HepG2 (cell line): Measurements from ENCODE around the gene S100A10. TPM values are rescaled to one million over a fixed set of nuclear protein-coding genes. Genes with fewer than 3 reads are reported as not detected.

Source experiments
- ATAC-seq: fragments of 200-7000 bp; cut with Tn5 transposase; 3 replicates; pipeline ENCODE4 v1.9.1; 2020; ENCODE audit warnings: mild to moderate bottlenecking, moderate library complexity
- BruUV-seq: library from RNA; stranded (reverse); fragments of 400-500 nt; replicated peaks from 2 replicates; lab custom pipeline; 2021; lab: Mats Ljungman, UMichigan
- CTCF ChIA-PET: fragments of 300-600 bp; formaldehyde crosslinking; extraction: SDS; loops from one replicate; lab custom pipeline; 2021; ENCODE audit warnings: low total read pairs, inconsistent platforms, low intra/inter-chr PET ratio; lab: Yijun Ruan, JAX
- POLR2A ChIA-PET: fragments of 350-600 bp; sonication (Branson Sonifier 250); formaldehyde crosslinking; loops from one replicate; lab custom pipeline; 2020; ENCODE audit warnings: antibody characterized with exemption, inconsistent platforms; lab: Yijun Ruan, JAX
- DNase-seq: peaks from one replicate; pipeline ENCODE4 v3.0.0-alpha.2; 2015; ENCODE audit warnings: low spot score
- FAIRE-seq: peaks from 3 replicates; lab custom pipeline; 2011; peaks lifted over from hg19 to GRCh38; lab: Jason Lieb, UNC
- H2AFZ ChIP-seq: one replicate; pipeline ENCODE4 v1.6.1; 2011; ENCODE audit warnings: low read length, inconsistent platforms
- H3K27ac ChIP-seq: fragments of 300-600 bp; 3 replicates; pipeline ENCODE4 v1.8.0; 2011; ENCODE audit warnings: mixed run types, mild to moderate bottlenecking, mixed read lengths, low read length, inconsistent platforms; ENCODE audit not compliant: insufficient read depth; ENCODE audit errors: extremely low read length
- H3K27me3 ChIP-seq, 2 experiments: fragments of 200-600 bp in 1 of 2; 2 replicates in 1 of 2; 3 replicates in 1 of 2; pipeline versions ENCODE4 v1.6.0 to v1.8.0; 2011; ENCODE audit warnings: low read length in 2 of 2, mild to moderate bottlenecking in 2 of 2, moderate library complexity in 2 of 2, inconsistent platforms in 1 of 2; ENCODE audit not compliant: insufficient read depth in 2 of 2, control insufficient read depth in 1 of 2
- H3K36me3 ChIP-seq, 2 experiments: fragments of 200-600 bp in 1 of 2; replicated peaks in 1 of 2; 2 replicates in 1 of 2; 3 replicates in 1 of 2; pipeline versions ENCODE4 v1.5.1 to v1.8.0; 2011; ENCODE audit warnings: low read length in 2 of 2, inconsistent platforms in 1 of 2; ENCODE audit not compliant: insufficient read depth in 2 of 2, control insufficient read depth in 1 of 2
- H3K4me1 ChIP-seq: 2 replicates; pipeline ENCODE4 v1.5.1; 2012; ENCODE audit warnings: low read length, inconsistent platforms; ENCODE audit not compliant: insufficient read depth
- H3K4me2 ChIP-seq: 2 replicates; pipeline ENCODE4 v1.6.0; 2011; ENCODE audit warnings: low read depth, low read length, inconsistent platforms
- H3K4me3 ChIP-seq, 3 experiments: fragments of 200-600 bp in 1 of 3; sonication (generic), shearing (Covaris generic) in 1 of 3; replicated peaks in 1 of 3; 2 replicates each; pipeline ENCODE4 v1.5.1; 2011 to 2016; ENCODE audit warnings: low read length in 3 of 3, inconsistent platforms in 2 of 3, low read depth in 2 of 3, mild to moderate bottlenecking in 2 of 3, control low read depth in 1 of 3, mixed read lengths in 1 of 3; ENCODE audit not compliant: insufficient read depth in 1 of 3
- H3K79me2 ChIP-seq: one replicate; pipeline ENCODE4 v1.6.1; 2011; ENCODE audit warnings: low read length, inconsistent platforms; ENCODE audit not compliant: insufficient read depth
- H3K9ac ChIP-seq: 2 replicates; pipeline ENCODE4 v1.6.0; 2011; ENCODE audit warnings: mild to moderate bottlenecking, low read depth, low read length, inconsistent platforms; ENCODE audit not compliant: insufficient read depth
- H3K9me3 ChIP-seq: 2 replicates; pipeline ENCODE4 v1.5.1; 2012; ENCODE audit warnings: mild to moderate bottlenecking, low read length
- H4K20me1 ChIP-seq: 2 replicates; pipeline ENCODE4 v1.6.0; 2011; ENCODE audit warnings: inconsistent platforms, mild to moderate bottlenecking, low read length, moderate library complexity; ENCODE audit not compliant: insufficient read depth
- ESRRA ChIP-seq: sonication (generic); formaldehyde crosslinking; IDR thresholded peaks from 2 replicates; pipeline ENCODE4 v1.5.1; 2020; ENCODE audit warnings: mild to moderate bottlenecking, low read depth, missing genetic modification reagents
- EZH2 ChIP-seq: conservative IDR thresholded peaks from 2 replicates; pipeline ENCODE4 v1.6.1; 2012; ENCODE audit warnings: mild to moderate bottlenecking, low read depth, low read length, moderate library complexity
- GTF3A ChIP-seq: sonication (generic); formaldehyde crosslinking; conservative IDR thresholded peaks from 2 replicates; pipeline ENCODE4 v1.4.0; 2020; ENCODE audit warnings: mild to moderate bottlenecking, missing genetic modification reagents
- HHEX ChIP-seq: IDR thresholded peaks from 2 replicates; pipeline ENCODE4 v1.6.1; 2016; ENCODE audit warnings: control low read depth
- NFE2L2 ChIP-seq: fragments of 150-350 bp; IDR thresholded peaks from 2 replicates; pipeline ENCODE4 v1.6.1; 2014; ENCODE audit warnings: low read length
- NFIC ChIP-seq: IDR thresholded peaks from 2 replicates; pipeline ENCODE4 v1.6.1; 2012; ENCODE audit warnings: mild to moderate bottlenecking, low read length, inconsistent platforms
- NR2C2 ChIP-seq: sonication (generic); formaldehyde crosslinking; IDR thresholded peaks from 2 replicates; pipeline ENCODE4 v1.4.0; 2020; ENCODE audit warnings: missing genetic modification reagents, mild to moderate bottlenecking, moderate library complexity, borderline replicate concordance
- PLSCR1 ChIP-seq: sonication (generic); formaldehyde crosslinking; IDR thresholded peaks from 2 replicates; pipeline ENCODE4 v1.5.0; 2020; ENCODE audit warnings: missing genetic modification reagents, mild to moderate bottlenecking, borderline replicate concordance
- RELA ChIP-seq: sonication (generic); formaldehyde crosslinking; IDR thresholded peaks from 2 replicates; pipeline ENCODE4 v1.4.0; 2020; ENCODE audit warnings: missing genetic modification reagents
- REPIN1 ChIP-seq: sonication (generic); formaldehyde crosslinking; IDR thresholded peaks from 2 replicates; pipeline ENCODE4 v1.8.0; 2022; ENCODE audit warnings: missing genetic modification reagents, low read depth, mild to moderate bottlenecking, borderline replicate concordance
- RXRA ChIP-seq: sonication (generic); formaldehyde crosslinking; IDR thresholded peaks from 2 replicates; pipeline ENCODE4 v1.5.1; 2020; ENCODE audit warnings: missing genetic modification reagents
- SMC3 ChIP-seq: IDR thresholded peaks from 2 replicates; pipeline ENCODE4 v1.6.1; 2011; ENCODE audit warnings: low read length, improper control_type of control experiment
- TEAD3 ChIP-seq: optimal IDR thresholded peaks from 2 replicates; pipeline ENCODE3; 2016; ENCODE audit warnings: borderline replicate concordance
- ZBTB1 ChIP-seq: sonication (generic); formaldehyde crosslinking; IDR thresholded peaks from 2 replicates; pipeline ENCODE4 v1.4.0; 2020; ENCODE audit warnings: missing genetic modification reagents, borderline replicate concordance
- ZBTB33 ChIP-seq: sonication (generic); formaldehyde crosslinking; IDR thresholded peaks from 2 replicates; pipeline ENCODE4 v1.4.0; 2020; ENCODE audit warnings: missing genetic modification reagents
- ZBTB39 ChIP-seq: sonication (generic); formaldehyde crosslinking; IDR thresholded peaks from 2 replicates; pipeline ENCODE4 v1.5.0; 2020; ENCODE audit warnings: missing genetic modification reagents
- ZNF382 ChIP-seq: sonication (generic); formaldehyde crosslinking; IDR thresholded peaks from 2 replicates; pipeline ENCODE4 v1.5.0; 2020; ENCODE audit warnings: missing genetic modification reagents, mild to moderate bottlenecking, borderline replicate concordance
- ZNF639 ChIP-seq: conservative IDR thresholded peaks from 2 replicates; pipeline ENCODE4 v1.6.1; 2018; ENCODE audit warnings: missing genetic modification reagents
- ZNF724P ChIP-seq: sonication (generic); formaldehyde crosslinking; IDR thresholded peaks from 2 replicates; pipeline ENCODE4 v1.8.0; 2022; ENCODE audit warnings: missing genetic modification reagents, borderline replicate concordance
- ZNF850 ChIP-seq: sonication (generic); formaldehyde crosslinking; conservative IDR thresholded peaks from 2 replicates; pipeline ENCODE4 v1.9.0; 2021; ENCODE audit warnings: mild to moderate bottlenecking, missing genetic modification reagents
- WGBS: methylation state at CpG from one replicate; pipeline ENCODE4 v1.1.6; 2017; ENCODE audit warnings: low lambda C conversion rate; 5-methylcytosine and 5-hydroxymethylcytosine counted together
- in situ Hi-C: cut with HindIII; loops from 2 replicates; pipeline ENCODE4 v1.10.0; 2017; ENCODE audit warnings: low pct_unique_long_range_greater_than_20kb; ENCODE audit not compliant: extremely low pct_ligation_motif_present
- intact Hi-C: fragments of 100-400 bp; cut with micrococcal nuclease; formaldehyde crosslinking; loops from one replicate; pipeline ENCODE4 v1.10.0; 2022; ENCODE audit not compliant: unreplicated experiment
- polyA plus RNA-seq, 8 experiments: library from polyadenylated mRNA; depleted of rRNA in 3 of 8; stranded (reverse) in 7 of 8; unstranded in 1 of 8; fragments of >200 nt; fragmentation: Illumina TruSeq in 4 of 8; extraction: Trizol in 4 of 8; gene quantifications; 2 replicates each; pipeline versions ENCODE4 v1.2.1 to v1.2.3, GENCODE V29; 2011 to 2016; ENCODE audit warnings: low read depth in 4 of 8, missing spikeins in 1 of 8, mixed read lengths in 1 of 8; ENCODE audit not compliant: insufficient read depth in 1 of 8
- total RNA-seq, 5 experiments: library from RNA; depleted of rRNA; stranded (reverse); fragments of >200 nt; fragmentation: Illumina TruSeq; extraction: Trizol; gene quantifications; 2 replicates each; pipeline ENCODE4 v1.2.3, GENCODE V29; 2016; ENCODE audit warnings: low read depth in 1 of 5

Gene S100A10
- total and polyA plus RNA-seq, 2 of the 13 experiments (the other 11 are each of a cell fraction or from before 2014, with no cell fraction given) = 16.8 to 28.7 TPM

- Histone ChIP-seq H3K79me2 (no peaks in the 10 kb centered on the region), H3K36me3 (no peaks in the 10 kb centered on the region), H2AFZ (no peak overlapping the region), H3K27me3 (peaks cover 0 to 48% of the 10 kb centered on the region in 2 experiments; a peak in 1 of 5 replicates), H3K4me1 (peaks cover 29% of the 10 kb centered on the region), H4K20me1 (no peaks in the 10 kb centered on the region), H3K9ac (no peak overlapping the region), H3K27ac (no peak overlapping the region), H3K4me3 (no peak overlapping the region), H3K4me2 (no peak overlapping the region), H3K9me3 (no peaks in the 10 kb centered on the region)
- intact Hi-C loops (no loop called here), in situ Hi-C loops (no loop called here)
- ChIA-PET CTCF (no interaction called here), POLR2A (no interaction called here)
- FAIRE-seq (no peak), ATAC-seq (no peak), DNase-seq (no peak)
- BruUV-seq = no TSS peak
- 45% methylated on average over 1 of the region's 1 CpG for WGBS
- no peak for TF ChIP-seq GTF3A (CRISPR knock-in tag)
- TF ChIP-seq RXRA (CRISPR knock-in tag) = no peak
- no peak for TF ChIP-seq NFE2L2
- no peak for TF ChIP-seq ZNF382 (CRISPR knock-in tag)
- no peak for TF ChIP-seq SMC3
- TF ChIP-seq NR2C2 (CRISPR knock-in tag) = no peak
- TF ChIP-seq EZH2 = no peak
- TF ChIP-seq RELA = no peak
- no peak for TF ChIP-seq HHEX (CRISPR knock-in tag)
- TF ChIP-seq PLSCR1 (CRISPR knock-in tag) = no peak
- no peak for TF ChIP-seq ZBTB1 (CRISPR knock-in tag)
- TF ChIP-seq REPIN1 (CRISPR knock-in tag) = no peak
- no peak for TF ChIP-seq ZNF850 (CRISPR knock-in tag)
- no peak for TF ChIP-seq ZNF639 (CRISPR knock-in tag)
- TF ChIP-seq TEAD3 (CRISPR knock-in tag) = no peak
- TF ChIP-seq ESRRA (CRISPR knock-in tag) = no peak
- no peak for TF ChIP-seq ZBTB39 (CRISPR knock-in tag)
- no peak for TF ChIP-seq ZNF724P (CRISPR knock-in tag)
- TF ChIP-seq NFIC = no peak
- no peak for TF ChIP-seq ZBTB33 (CRISPR knock-in tag)
Observed at GRCh38 chr1:152039461-152039860, 45.8 kb upstream of the S100A10 start.
